HEK293 (cell line): ENCODE results near the gene KPTN.

Experiments used
- CTCF ChIA-PET: fragments of 350-600 bp; formaldehyde crosslinking; extraction: SDS; loops from one replicate; lab custom pipeline; 2021; ENCODE audit warnings: antibody characterized with exemption; lab: Yijun Ruan, JAX
- POLR2A ChIA-PET: fragments of 300-600 bp; formaldehyde crosslinking; extraction: SDS; loops from one replicate; lab custom pipeline; 2020; ENCODE audit warnings: antibody characterized with exemption, inconsistent platforms; lab: Yijun Ruan, JAX
- H3K27ac ChIP-seq: fragments of 200-500 bp; sonication (Bioruptor generic); 2 replicates; pipeline ENCODE4 v1.5.1; 2014; ENCODE audit warnings: low read depth, low read length, control low read depth, inconsistent platforms; ENCODE audit errors: extremely low read depth
- H3K36me3 ChIP-seq, 2 experiments: fragments of 200-500 bp in 1 of 2; sonication (Bioruptor generic) in 1 of 2; 1 replicate in 1 of 2; 2 replicates in 1 of 2; pipeline ENCODE4 v1.5.1; 2014 to 2017; ENCODE audit warnings: inconsistent platforms in 2 of 2, low read length in 2 of 2; ENCODE audit not compliant: control insufficient read depth in 2 of 2, insufficient read depth in 1 of 2
- H3K4me1 ChIP-seq: fragments of 200-500 bp; sonication (Bioruptor generic); 2 replicates; pipeline ENCODE4 v1.5.1; 2014; ENCODE audit warnings: mild to moderate bottlenecking, low read length, inconsistent platforms; ENCODE audit not compliant: control insufficient read depth, insufficient read depth
- H3K4me3 ChIP-seq: 2 replicates; pipeline ENCODE4 v1.5.1; 2011; ENCODE audit warnings: low read depth, mild to moderate bottlenecking, control low read depth, low read length, moderate library complexity
- H3K9me3 ChIP-seq: fragments of 200-500 bp; sonication (Bioruptor generic); 2 replicates; pipeline ENCODE4 v1.5.1; 2014; ENCODE audit warnings: low read depth, low read length, inconsistent platforms; ENCODE audit not compliant: control insufficient read depth, insufficient read depth
- BCL11B ChIP-seq: fragments of 450-650 bp; formaldehyde crosslinking; IDR thresholded peaks from 2 replicates; pipeline ENCODE4 v1.5.1; 2016; ENCODE audit warnings: low read depth, missing biosample characterization, missing genetic modification characterization
- GFI1B ChIP-seq: fragments of 450-650 bp; formaldehyde crosslinking; IDR thresholded peaks from 2 replicates; pipeline ENCODE4 v1.5.1; 2016; ENCODE audit warnings: missing biosample characterization, missing genetic modification characterization
- GLIS2 ChIP-seq: fragments of 450-650 bp; formaldehyde crosslinking; IDR thresholded peaks from 2 replicates; pipeline ENCODE4 v1.5.1; 2016; ENCODE audit warnings: missing biosample characterization, missing genetic modification characterization
- KLF10 ChIP-seq: fragments of 450-650 bp; IDR thresholded peaks from 2 replicates; pipeline ENCODE4 v1.5.1; 2018; ENCODE audit warnings: missing biosample characterization, mild to moderate bottlenecking, missing genetic modification characterization
- KLF9 ChIP-seq: fragments of 450-650 bp; formaldehyde crosslinking; IDR thresholded peaks from 2 replicates; pipeline ENCODE4 v1.5.1; 2016; ENCODE audit warnings: missing biosample characterization, missing genetic modification characterization, low read depth
- PRDM2 ChIP-seq: fragments of 450-650 bp; formaldehyde crosslinking; IDR thresholded peaks from 2 replicates; pipeline ENCODE4 v1.5.1; 2016; ENCODE audit warnings: missing biosample characterization, missing genetic modification characterization, borderline replicate concordance
- SETDB1 ChIP-seq: IDR thresholded peaks from one replicate; pipeline ENCODE4 v1.6.1; 2017; ENCODE audit warnings: mild to moderate bottlenecking, low read length, moderate library complexity, mixed read lengths; ENCODE audit not compliant: insufficient read length
- ZBTB26 ChIP-seq: fragments of 450-650 bp; formaldehyde crosslinking; optimal IDR thresholded peaks from 2 replicates; pipeline ENCODE3; 2016; ENCODE audit warnings: missing biosample characterization, mild to moderate bottlenecking, missing genetic modification characterization
- ZBTB48 ChIP-seq: fragments of 450-650 bp; formaldehyde crosslinking; IDR thresholded peaks from 2 replicates; pipeline ENCODE4 v1.5.1; 2016; ENCODE audit warnings: missing biosample characterization, missing genetic modification characterization
- ZNF248 ChIP-seq: fragments of 450-650 bp; formaldehyde crosslinking; IDR thresholded peaks from 2 replicates; pipeline ENCODE4 v1.5.1; 2017; ENCODE audit warnings: missing biosample characterization, missing genetic modification characterization
- ZNF302 ChIP-seq: fragments of 450-650 bp; formaldehyde crosslinking; IDR thresholded peaks from 2 replicates; pipeline ENCODE4 v1.5.1; 2016; ENCODE audit warnings: missing biosample characterization, missing genetic modification characterization, low read depth
- ZNF335 ChIP-seq: fragments of 450-650 bp; formaldehyde crosslinking; conservative IDR thresholded peaks from 2 replicates; pipeline ENCODE4 v1.5.1; 2016; ENCODE audit warnings: missing biosample characterization, missing genetic modification characterization
- ZNF341 ChIP-seq: fragments of 450-650 bp; formaldehyde crosslinking; IDR thresholded peaks from 2 replicates; pipeline ENCODE4; 2016; ENCODE audit warnings: low read depth, missing biosample characterization, missing genetic modification characterization
- ZNF350 ChIP-seq: fragments of 450-650 bp; formaldehyde crosslinking; IDR thresholded peaks from 2 replicates; pipeline ENCODE4 v1.5.0; 2017; ENCODE audit warnings: missing biosample characterization, mild to moderate bottlenecking, missing genetic modification characterization
- ZNF501 ChIP-seq: fragments of 450-650 bp; formaldehyde crosslinking; IDR thresholded peaks from 2 replicates; pipeline ENCODE4 v1.5.1; 2016; ENCODE audit warnings: missing biosample characterization, missing genetic modification characterization
- ZNF514 ChIP-seq: fragments of 450-650 bp; formaldehyde crosslinking; IDR thresholded peaks from 2 replicates; pipeline ENCODE4 v1.5.1; 2016; ENCODE audit warnings: missing biosample characterization, missing genetic modification characterization
- ZNF530 ChIP-seq: fragments of 450-650 bp; formaldehyde crosslinking; IDR thresholded peaks from 2 replicates; pipeline ENCODE4 v1.5.1; 2016; ENCODE audit warnings: low read depth, missing biosample characterization, missing genetic modification characterization
- ZNF560 ChIP-seq: fragments of 450-650 bp; formaldehyde crosslinking; IDR thresholded peaks from 2 replicates; pipeline ENCODE4 v1.5.1; 2017; ENCODE audit warnings: missing biosample characterization, missing genetic modification characterization, borderline replicate concordance
- ZNF561 ChIP-seq: fragments of 450-650 bp; IDR thresholded peaks from 2 replicates; pipeline ENCODE4 v1.5.1; 2018; ENCODE audit warnings: missing biosample characterization, missing genetic modification characterization, borderline replicate concordance
- TF ChIP-seq, protein P1 (sequence below): fragments of 450-650 bp; formaldehyde crosslinking; IDR thresholded peaks from 2 replicates; pipeline ENCODE4 v1.5.1; 2016; ENCODE audit warnings: missing biosample characterization, missing genetic modification characterization, borderline replicate concordance
- TF ChIP-seq, protein P2 (sequence below): fragments of 450-650 bp; IDR thresholded peaks from 2 replicates; pipeline ENCODE4 v1.5.1; 2018; ENCODE audit warnings: missing biosample characterization, mild to moderate bottlenecking, missing genetic modification characterization

The KPTN gene

DNA sequence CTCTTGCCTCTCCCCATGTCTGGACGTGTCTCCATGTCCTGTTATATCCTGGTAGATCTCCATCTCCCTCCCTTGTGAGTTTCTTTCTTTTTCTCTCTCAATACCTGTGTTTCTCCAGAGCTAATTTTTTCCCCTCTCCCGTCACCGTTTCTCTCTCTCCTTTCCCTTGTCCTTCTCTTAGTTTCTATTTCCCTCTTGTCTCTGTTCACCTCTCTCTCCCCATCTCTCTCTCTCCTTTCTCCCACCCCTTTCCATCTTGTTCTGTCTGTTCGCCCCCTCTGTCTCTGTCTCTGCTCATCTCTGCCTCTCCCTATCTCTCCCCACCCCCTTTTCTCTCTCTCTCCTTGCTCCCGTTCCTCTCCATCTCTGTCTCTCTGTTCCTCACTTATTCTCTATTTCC is 25.3 kb downstream of the KPTN start (continued):
- TF ChIP-seq ZNF530 (tag by site-specific recombination), result no peak
- no peak for TF ChIP-seq KLF9 (tag by site-specific recombination)

DNA sequence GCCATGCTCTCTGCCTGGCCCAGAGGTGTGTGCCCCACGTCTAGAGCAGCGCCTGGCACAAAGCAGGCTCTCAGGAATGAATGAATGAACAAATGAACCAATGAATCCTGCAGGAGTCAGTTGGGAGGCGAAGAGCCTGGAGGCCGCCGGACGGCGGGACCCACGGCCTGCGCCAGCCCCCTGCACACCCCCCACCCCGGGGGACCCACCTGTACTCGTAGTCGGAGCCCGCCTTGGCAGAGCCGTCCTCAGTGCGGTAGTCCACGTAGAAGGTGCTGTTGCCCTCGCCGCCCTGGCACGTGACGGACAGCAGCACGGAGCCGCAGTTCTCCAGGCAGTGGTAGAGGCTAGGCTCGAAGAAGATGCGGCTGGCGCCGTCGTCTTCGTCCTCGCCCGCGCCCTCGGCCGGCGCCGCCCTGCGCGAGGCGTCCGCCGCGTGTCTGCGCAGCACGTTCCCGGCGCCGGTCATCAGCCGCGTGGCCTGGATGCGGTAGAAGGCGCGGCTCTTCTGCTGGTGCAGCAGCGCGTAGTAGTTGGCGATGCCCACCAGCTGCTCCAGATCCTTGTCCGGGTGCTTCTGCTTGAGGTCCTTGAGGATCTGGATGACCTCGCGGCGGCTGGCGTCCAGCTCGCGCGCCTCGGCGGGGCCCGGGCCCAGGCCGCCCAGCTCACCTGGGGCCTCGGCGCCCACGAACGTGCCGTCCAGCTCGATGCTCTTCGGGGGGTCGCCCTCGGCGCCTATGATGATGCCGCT is 27.1 kb downstream of the KPTN start:
- no peak for TF ChIP-seq ZNF302
- no peak for TF ChIP-seq KLF10
- TF ChIP-seq ZNF335 (tag by site-specific recombination), result no peak
- no peak for TF ChIP-seq ZNF561 (tag by site-specific recombination)
- TF ChIP-seq PRDM2, result no peak
- no peak for TF ChIP-seq ZNF530 (tag by site-specific recombination)
- no peak for TF ChIP-seq ZNF248 (tag by site-specific recombination)
- no peak for TF ChIP-seq GFI1B (tag by site-specific recombination)
- no peak for TF ChIP-seq ZBTB48
- no peak for TF ChIP-seq ZNF350 (tag by site-specific recombination)
- TF ChIP-seq ZBTB26, result no peak
- TF ChIP-seq BCL11B (tag by site-specific recombination), result no peak
- TF ChIP-seq GLIS2, result no peak
- TF ChIP-seq, protein P1, sequence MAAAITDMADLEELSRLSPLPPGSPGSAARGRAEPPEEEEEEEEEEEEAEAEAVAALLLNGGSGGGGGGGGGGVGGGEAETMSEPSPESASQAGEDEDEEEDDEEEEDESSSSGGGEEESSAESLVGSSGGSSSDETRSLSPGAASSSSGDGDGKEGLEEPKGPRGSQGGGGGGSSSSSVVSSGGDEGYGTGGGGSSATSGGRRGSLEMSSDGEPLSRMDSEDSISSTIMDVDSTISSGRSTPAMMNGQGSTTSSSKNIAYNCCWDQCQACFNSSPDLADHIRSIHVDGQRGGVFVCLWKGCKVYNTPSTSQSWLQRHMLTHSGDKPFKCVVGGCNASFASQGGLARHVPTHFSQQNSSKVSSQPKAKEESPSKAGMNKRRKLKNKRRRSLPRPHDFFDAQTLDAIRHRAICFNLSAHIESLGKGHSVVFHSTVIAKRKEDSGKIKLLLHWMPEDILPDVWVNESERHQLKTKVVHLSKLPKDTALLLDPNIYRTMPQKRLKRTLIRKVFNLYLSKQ, result no peak
- TF ChIP-seq ZNF341, result no peak
- no peak for TF ChIP-seq ZNF501 (tag by site-specific recombination)
- no peak for TF ChIP-seq SETDB1
- TF ChIP-seq ZNF560, result no peak
- TF ChIP-seq, protein P2, sequence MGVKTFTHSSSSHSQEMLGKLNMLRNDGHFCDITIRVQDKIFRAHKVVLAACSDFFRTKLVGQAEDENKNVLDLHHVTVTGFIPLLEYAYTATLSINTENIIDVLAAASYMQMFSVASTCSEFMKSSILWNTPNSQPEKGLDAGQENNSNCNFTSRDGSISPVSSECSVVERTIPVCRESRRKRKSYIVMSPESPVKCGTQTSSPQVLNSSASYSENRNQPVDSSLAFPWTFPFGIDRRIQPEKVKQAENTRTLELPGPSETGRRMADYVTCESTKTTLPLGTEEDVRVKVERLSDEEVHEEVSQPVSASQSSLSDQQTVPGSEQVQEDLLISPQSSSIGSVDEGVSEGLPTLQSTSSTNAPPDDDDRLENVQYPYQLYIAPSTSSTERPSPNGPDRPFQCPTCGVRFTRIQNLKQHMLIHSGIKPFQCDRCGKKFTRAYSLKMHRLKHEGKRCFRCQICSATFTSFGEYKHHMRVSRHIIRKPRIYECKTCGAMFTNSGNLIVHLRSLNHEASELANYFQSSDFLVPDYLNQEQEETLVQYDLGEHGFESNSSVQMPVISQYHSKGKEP (tag by site-specific recombination), result no peak
- no peak for TF ChIP-seq ZNF514 (tag by site-specific recombination)
- no peaks in the 10 kb centered on the region for H3K4me1 ChIP-seq
- CTCF ChIA-PET, result no interaction called here
- POLR2A ChIA-PET, result interaction anchor here (1.0 kb wide), 1 partner anchor 19 kb away, joined by 4 read pairs; no protein-coding TSS in a partner anchor
- no peaks in the 10 kb centered on the region for H3K36me3 ChIP-seq
- no peak overlapping the region for H3K27ac ChIP-seq
- no peak overlapping the region for H3K4me3 ChIP-seq
- no peaks in the 10 kb centered on the region for H3K9me3 ChIP-seq
